NOMO-1 (cell line): ENCODE results near the gene LIFR.
"Not testable (repeated sequence)": the region's sequence is repeated elsewhere in the genome, so short reads cannot be mapped to it uniquely, and the experiment has no call there.

Source experiments
- DNase-seq, 2 experiments: peaks; one replicate each; lab custom pipeline; 2025; ENCODE audit not compliant: unreplicated experiment in 2 of 2; lab: John Stamatoyannopoulos, UW

Gene LIFR

GRCh38 chr5:38524022-38524421 lies 32.4 kb downstream of the LIFR start:
- no peak for DNase-seq

- DNase-seq = no peak
Observed at GRCh38 chr5:38519476-38519875, 37.0 kb downstream of the LIFR start.

GRCh38 chr5:38518341-38518740 lies 38.1 kb downstream of the LIFR start:
- DNase-seq = no peak

GRCh38 chr5:38516649-38517048 lies 39.8 kb downstream of the LIFR start:
- not testable (repeated sequence) for DNase-seq

- DNase-seq = no peak
Observed at GRCh38 chr5:38515646-38516045, 40.8 kb downstream of the LIFR start.

DNA sequence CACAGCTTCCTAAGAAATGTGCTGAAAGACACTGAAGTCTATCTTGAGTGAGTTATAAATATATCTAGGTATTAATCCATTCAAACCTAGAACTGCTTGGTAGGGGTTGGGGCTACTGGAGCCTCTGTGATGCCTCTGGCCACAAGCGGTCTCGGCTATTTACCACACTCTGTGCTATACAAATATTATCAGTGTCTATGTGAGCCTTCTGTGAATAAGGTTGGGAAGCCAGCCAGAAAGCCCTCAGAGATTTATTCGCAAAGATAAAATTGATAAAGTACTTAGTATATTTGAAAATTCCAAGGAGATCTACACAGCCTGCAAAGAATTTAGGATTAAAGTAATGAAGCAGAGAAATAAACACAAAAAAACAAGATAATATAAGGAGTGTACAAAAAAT lies 41.4 kb downstream of the LIFR start:
- DNase-seq = no peak

- no peak for DNase-seq
Observed at GRCh38 chr5:38509185-38509584, 47.3 kb downstream of the LIFR start.

DNA sequence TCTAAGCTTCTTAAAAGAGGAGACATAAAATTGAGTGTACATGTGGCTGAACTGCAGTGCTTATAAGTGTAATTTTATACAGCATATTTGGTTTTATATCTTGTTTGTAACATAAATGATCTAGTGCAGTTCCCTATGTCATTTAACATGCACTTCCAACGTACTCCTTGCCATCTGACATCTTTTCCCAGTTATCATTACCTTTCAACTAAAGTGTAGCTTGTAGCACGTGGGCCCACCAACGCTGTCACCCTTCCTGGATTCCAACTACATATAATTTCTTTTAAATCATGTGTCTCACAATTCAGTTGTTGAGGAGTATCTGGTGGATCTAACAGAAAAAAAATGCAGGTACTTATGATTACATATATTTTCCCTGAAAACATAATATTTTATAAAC lies 50.1 kb downstream of the LIFR start:
- DNase-seq = no peak

GRCh38 chr5:38500573-38501260 lies 55.7 kb downstream of the LIFR start:
- no peak for DNase-seq

DNA sequence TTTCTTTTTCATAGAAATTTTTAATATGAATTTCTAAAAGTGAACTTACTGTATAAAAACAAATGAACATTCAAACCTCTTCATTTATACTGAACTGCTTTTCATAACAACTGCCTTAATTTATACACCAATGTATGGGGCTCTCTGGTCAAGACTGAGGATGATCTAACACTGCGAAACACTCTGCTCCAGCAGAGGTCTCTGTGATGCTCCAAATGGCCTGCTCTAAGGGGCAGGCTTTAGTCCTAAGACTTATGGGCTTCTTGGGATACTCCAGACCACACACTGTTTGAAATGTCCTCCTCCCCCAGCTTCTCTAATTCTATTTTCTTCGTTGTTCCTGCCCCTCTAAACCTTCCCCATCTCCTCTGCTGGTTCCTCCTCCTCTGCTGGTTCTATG lies 58.5 kb downstream of the LIFR start:
- no peak for DNase-seq

DNA sequence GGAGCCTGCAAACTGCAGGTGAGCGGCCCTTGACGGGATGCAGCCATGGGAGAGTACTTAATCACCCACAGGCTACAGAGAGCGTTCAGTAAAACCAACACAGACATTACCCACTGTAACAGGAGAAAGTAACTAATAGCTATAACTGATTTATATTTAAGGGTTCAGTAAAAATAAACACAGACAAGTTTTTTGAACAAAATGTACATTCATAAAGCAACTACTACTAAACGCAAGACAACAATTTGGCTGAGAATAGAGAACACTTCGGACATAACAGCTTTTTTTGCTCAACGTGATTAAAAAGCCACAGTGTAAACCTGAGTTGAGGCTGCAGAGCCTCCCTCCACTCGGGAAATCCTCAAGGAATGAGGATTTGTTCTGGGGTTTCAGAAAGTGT lies 61.7 kb downstream of the LIFR start:
- no peak for DNase-seq

DNA sequence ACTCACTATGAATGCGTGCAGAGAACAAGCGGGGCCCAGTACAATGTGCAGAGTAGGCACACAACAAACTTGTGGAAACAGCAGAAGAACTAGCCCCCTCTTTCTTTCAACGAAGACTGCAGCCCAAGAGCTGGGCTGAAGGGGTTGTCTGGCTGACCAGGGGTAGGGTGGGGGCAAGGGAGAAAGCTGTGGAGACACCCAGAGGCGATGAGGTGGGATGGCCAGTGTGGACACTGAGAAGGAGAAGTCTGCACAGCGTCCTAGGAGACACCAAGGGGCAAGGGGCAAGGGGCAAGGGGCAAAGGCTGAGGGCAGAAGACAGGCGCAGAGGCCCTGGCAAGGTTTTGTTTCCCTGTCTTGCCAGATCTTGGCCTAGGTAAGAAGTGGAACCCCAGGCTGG lies 62.3 kb downstream of the LIFR start:
- no peak for DNase-seq

GRCh38 chr5:38483805-38484398 lies 72.5 kb downstream of the LIFR start:
- no peak for DNase-seq

GRCh38 chr5:38479315-38479904 lies 77.0 kb downstream of the LIFR start:
- DNase-seq = no peak

DNA sequence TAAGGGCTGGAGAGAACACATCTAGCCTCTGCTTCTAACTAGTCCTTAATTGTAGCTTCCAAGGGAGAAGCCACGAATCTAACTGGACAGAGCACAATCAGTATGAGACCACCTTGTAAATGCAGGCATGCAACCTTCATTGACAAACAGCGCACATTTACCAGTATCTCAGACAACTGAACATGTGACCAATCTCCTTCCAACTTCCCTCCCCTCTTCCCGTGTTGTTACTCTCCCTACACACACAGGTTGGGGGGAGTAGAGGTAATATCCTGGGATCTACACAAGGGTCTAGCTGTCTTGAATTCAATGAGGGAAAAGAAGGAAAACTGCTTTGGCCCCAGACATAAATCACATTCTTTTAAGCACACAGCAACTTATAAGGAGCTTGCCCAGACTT lies 77.6 kb downstream of the LIFR start:
- no peak for DNase-seq

DNA sequence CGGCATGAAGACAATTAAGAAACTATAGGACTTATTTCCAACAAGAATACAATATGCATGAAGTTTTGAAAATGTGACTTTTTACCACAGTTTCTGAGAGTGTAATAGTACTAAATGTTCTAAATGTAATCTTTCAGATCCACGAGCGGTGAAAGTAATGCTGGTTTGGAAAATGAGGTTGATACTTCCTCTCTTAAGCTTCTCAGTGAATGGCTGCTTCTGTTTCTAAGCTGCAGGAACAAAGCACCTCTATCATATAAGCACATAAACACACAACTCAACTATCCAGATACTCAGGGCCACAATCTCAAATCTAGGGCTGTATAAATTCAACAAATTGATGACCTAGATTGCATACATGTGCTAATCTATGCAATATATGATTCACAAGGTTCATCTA lies 78.3 kb downstream of the LIFR start:
- no peak for DNase-seq

DNA sequence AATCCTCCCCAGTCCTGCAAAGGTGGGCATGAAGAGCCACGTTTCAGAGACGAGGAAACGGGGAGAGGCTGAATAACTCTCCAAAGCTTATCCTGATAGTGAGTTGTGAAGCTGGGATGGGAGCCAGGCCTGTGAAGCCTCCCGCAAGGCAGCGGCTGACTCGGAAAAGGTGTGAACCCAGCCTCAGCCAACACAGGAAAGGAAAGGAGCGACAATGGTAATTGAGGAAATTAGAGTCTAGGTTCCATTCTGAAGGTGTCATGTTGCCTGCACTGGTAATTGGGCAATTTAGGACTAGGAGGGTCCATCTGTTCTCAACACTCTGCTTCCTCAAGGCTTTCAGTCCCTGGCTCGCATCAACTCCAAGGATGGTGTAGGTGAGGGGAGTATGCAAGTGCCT lies 83.4 kb downstream of the LIFR start:
- no peak for DNase-seq

DNA sequence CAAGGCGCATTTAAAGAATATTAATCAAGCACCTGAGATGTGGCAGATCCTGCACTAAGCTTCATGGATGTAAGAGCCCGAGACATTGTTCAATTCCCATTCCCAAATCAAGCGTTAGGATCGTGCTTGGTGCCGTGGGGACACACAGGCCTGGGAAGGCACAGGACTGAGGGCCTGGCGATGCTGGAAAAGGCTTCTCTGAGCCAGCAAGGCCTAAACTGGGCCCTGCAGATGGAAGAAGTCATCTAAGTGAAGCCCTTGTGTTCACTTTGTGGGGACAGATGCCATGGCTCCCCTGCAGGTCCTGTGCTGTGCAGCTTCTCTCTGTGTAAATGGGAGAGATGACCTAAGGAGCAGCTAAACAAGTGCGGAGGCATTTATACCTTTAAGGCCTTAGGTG lies 83.9 kb downstream of the LIFR start:
- no peak for DNase-seq

DNA sequence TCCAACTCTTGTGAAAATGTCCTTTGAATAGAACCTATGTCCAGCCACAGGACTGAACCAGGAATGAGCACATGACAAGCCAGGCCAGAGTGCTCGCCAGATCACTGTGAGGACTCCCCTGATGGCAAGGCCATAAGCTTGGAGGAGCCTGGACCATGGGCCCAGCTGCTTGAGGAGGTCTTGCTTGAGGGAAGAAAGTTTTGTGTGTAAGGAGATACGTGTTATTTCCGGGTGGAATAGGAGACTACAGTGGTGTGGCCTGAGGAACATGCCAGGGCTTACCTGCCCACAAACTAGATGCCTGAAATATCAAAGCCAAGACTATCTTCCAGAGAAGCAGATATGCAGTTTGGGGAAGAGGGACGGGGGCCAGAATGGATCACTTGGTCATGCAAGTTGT lies 84.7 kb downstream of the LIFR start:
- no peak for DNase-seq

GRCh38 chr5:38469707-38470267 lies 86.7 kb downstream of the LIFR start:
- no peak for DNase-seq

- DNase-seq = no peak
Observed at GRCh38 chr5:38468978-38469706, 87.3 kb downstream of the LIFR start.
